HG02763 (cell line): ENCODE results near the gene ZNF316.

Experiments used
- ATAC-seq: cut with Tn5 transposase; IDR thresholded peaks from one replicate; pipeline ENCODE4 v1.9.1; 2021; ENCODE audit warnings: mild to moderate bottlenecking, moderate library complexity; ENCODE audit not compliant: unreplicated experiment

The ZNF316 gene

GRCh38 chr7:6636741-6637543 is at the start of gene ZNF316:
ZNF316 (plus strand) TSS chr7:6637318; CDS start chr7:6642410, 5,092 bp downstream.
- ATAC-seq, result peak; percentile 74

- ATAC-seq, result no peak
Measured at GRCh38 chr7:6588566-6588965, 48.6 kb upstream of the ZNF316 start.

- ATAC-seq, result no peak
Measured at GRCh38 chr7:6589151-6589828, 47.8 kb upstream of the ZNF316 start.

GRCh38 chr7:6589829-6590644 is 47.1 kb upstream of the ZNF316 start, which contains the start of gene INTS15:
INTS15 (plus strand) TSS chr7:6590021; CDS start chr7:6590284, 263 bp downstream.
- ATAC-seq, result peak; percentile 83

- ATAC-seq, result no peak
Measured at GRCh38 chr7:6590645-6591110, 46.4 kb upstream of the ZNF316 start.

- ATAC-seq, result no peak
Measured at GRCh38 chr7:6600093-6600492, 37.0 kb upstream of the ZNF316 start.

GRCh38 chr7:6604458-6604857 is 32.7 kb upstream of the ZNF316 start:
- ATAC-seq, result no peak

GRCh38 chr7:6606866-6607583 is 30.1 kb upstream of the ZNF316 start:
- ATAC-seq, result no peak

- ATAC-seq, result no peak
Measured at GRCh38 chr7:6607651-6608051, 29.5 kb upstream of the ZNF316 start.

- ATAC-seq, result no peak
Measured at GRCh38 chr7:6608081-6608480, 29.0 kb upstream of the ZNF316 start.

GRCh38 chr7:6608794-6609193 is 28.3 kb upstream of the ZNF316 start:
- no peak for ATAC-seq

- no peak for ATAC-seq
Measured at GRCh38 chr7:6612819-6613218, 24.3 kb upstream of the ZNF316 start.

GRCh38 chr7:6613706-6614105 is 23.4 kb upstream of the ZNF316 start:
- no peak for ATAC-seq

- no peak for ATAC-seq
Measured at GRCh38 chr7:6614953-6615722, 22.0 kb upstream of the ZNF316 start, which contains the start of gene ZNF853. ZNF853 (plus strand) TSS chr7:6615610; CDS start chr7:6616175, 565 bp downstream.

- ATAC-seq, result no peak
Measured at GRCh38 chr7:6615723-6616555, 21.2 kb upstream of the ZNF316 start.

- ATAC-seq, result no peak
Measured at GRCh38 chr7:6616854-6617643, 20.1 kb upstream of the ZNF316 start.

- ATAC-seq, result no peak
Measured at GRCh38 chr7:6618621-6619020, 18.5 kb upstream of the ZNF316 start.

GRCh38 chr7:6619961-6620360 is 17.2 kb upstream of the ZNF316 start:
- no peak for ATAC-seq
